GM21619 (cell line): Measurements from ENCODE around the gene MON2.
"Not testable (repeated sequence)": the region's sequence is repeated elsewhere in the genome, so short reads cannot be mapped to it uniquely, and the experiment has no call there.

ENCODE experiments used
- ATAC-seq: cut with Tn5 transposase; IDR thresholded peaks from one replicate; pipeline ENCODE4 v1.9.1; 2021; ENCODE audit not compliant: unreplicated experiment

The MON2 gene

DNA sequence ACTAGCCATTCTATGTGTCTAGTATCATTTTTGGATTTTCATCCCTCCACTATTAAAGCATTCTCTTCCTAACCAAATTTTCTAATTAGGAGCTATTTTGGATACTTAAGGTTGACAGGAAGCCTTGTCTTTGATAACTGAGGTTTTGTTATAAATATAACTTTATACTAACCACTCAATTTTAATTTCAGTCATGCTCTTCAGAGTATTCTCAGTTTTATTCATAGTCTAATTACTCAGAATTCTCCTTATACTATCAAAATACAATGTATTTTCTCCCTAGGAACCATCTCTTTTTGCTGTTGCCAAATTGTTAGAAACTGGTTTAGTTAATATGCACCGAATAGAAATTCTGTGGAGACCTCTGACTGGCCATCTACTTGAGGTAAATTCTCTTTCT is 76.2 kb downstream of the MON2 start:
- no peak for ATAC-seq

DNA sequence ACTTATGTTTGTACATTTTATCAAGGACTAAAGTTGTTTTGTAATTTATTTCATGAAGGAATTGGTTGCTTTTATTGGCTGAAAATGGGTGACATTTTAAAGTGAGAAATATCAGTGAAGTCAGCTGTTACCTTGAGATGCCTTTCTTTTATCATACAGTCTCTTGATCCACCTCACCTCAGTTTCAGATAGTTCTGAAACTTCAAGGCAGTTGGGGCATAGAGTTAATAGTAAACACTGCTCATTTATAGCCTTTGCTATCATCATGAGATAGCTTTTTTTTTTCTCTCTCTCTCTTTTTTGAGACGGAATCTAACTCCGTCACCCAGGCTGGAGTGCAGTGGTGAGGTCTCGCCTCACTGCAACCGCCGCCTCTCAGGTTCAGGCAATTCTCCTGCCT is 76.7 kb downstream of the MON2 start:
- no peak for ATAC-seq

- ATAC-seq: no peak
Measured at GRCh38 chr12:62543741-62544140, 77.1 kb downstream of the MON2 start.

DNA sequence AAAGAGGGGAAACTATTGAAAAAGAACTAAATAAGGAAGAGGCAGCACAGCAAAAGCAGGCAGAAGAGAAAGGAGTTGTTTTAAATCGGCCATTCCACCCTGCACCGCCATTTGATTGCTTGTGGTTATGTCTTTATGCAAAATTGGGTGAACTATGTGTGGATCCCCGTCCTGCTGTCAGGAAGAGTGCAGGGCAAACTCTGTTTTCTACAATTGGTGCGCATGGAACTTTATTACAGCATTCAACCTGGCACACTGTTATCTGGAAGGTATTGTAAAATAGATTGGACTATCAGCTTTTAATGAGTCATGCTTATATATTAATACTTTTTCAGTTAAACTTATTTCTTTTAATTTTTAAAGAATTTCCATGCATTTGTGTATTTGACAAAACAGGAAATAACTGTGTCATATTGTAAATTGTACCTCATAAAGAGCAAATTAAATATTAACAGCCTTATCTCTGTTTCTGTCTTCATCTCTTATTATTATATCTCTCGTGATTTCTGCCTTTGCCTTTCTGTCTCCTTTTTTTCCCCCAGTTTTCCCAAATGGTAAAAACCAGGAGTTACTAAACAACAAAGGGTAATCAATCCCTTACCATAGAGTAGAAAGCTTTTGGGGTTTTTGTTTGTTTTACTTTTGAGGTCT is 86.4 kb downstream of the MON2 start:
- ATAC-seq: no peak

GRCh38 chr12:62559366-62559765 is 92.7 kb downstream of the MON2 start:
- not testable (repeated sequence) for ATAC-seq

- no peak for ATAC-seq
Measured at GRCh38 chr12:62562846-62563245, 96.2 kb downstream of the MON2 start.

GRCh38 chr12:62575036-62575435 is 108.4 kb downstream of the MON2 start:
- peak; percentile 69 for ATAC-seq

DNA sequence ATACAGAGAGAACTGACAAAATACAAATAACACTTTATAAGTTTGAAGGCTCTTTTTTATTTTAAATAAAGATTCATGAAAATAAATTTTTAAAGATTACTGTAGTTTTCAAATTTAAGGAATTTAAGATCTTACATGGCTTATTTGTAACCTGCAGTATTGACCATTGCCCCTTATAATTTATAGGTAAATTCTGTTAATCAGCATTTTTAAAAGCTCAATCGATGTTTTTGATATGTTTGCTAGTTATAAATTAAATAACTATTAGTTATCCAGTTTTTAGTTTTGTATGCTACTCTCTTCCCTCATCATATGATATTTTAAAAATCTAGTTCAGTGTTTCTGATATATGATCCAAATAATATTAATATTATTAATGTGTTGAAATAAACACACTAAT is 109.9 kb downstream of the MON2 start:
- no peak for ATAC-seq

DNA sequence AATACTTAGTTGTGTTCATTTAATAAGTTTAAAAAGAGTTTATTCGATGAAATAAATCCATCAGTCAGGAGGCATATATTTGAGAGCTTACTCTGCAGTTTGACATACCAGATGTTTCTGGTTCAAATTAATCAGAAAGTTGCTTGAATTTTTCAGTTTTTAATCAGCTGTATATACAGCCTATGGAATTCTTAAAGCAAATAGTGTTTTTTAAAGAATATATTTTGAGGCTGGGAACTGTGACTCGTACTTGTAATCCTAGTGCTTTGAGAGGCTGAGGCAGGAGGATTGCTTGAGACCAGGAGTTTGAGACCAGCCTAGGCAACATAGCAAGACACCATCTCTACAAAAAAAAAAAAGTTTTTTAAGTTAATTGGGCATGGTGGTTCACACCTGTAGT is 112.1 kb downstream of the MON2 start:
- no peak for ATAC-seq

DNA sequence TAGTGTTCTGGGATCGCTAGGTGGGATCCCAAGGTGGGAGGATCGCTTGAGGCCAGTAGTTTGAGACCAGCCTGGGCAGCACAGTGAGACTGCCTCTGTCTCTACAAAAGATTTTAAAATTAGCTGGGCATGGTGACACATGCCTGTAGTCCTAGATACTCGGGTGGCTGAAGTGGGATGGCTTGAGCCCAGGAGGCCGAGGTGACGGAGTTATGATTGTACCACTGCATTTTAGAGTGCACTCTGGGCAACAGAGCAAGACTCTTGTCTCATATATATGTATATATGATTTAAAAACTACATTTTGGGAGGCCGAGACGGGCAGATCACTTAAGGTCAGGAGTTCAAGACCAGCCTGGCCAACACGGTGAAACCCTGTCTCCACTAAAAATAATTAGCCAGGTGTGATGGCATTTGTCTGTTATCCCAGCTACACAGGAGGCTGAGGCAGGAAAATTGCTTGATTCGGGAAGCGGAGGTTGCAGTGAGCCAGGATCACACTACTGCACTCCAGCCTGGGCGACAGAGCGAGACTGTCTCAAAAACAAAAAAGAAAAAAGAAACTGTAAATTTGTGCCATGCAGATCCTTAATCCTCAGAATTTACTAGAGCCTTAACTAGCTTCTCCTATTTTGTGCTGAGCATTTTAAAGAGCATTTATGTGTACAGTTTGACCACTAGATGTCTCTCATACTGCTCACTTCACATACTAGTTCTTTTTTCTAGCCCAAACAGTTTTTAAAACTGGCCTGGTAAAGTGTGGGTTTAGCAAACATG is 114.8 kb downstream of the MON2 start:
- ATAC-seq: no peak

DNA sequence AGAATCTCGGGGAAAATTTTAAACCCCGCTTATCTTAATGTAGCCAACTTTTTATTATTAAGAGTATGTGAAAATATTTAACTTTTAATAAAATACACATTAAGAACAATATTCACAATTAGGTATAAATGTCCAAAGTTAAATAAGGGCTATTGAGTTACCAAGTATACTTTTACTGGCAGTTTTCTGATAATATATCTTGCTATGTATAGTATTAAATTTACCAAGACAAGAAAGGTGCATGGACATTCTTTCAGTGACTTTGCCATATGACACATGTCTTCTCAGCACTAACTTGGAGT is 115.4 kb downstream of the MON2 start:
- ATAC-seq: no peak

DNA sequence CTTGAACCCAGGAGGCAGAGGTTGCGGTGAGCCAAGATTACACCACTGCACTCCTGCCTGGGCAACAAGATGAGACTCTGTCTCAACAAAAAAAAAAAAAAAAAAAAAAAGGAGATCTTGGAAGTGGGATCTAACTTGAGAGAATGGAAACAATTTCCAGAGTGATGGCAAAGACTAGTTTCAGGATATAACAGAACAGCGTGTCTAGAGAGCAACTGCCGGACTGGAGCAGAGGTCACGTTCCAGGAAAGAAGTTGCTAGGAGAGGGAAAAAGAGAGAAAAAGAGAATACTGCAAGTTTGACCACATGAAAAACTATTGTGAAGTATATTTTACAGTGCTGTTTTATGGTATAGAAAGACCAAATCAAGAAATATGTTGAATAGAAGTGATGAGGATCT is 118.0 kb downstream of the MON2 start:
- ATAC-seq: no peak

DNA sequence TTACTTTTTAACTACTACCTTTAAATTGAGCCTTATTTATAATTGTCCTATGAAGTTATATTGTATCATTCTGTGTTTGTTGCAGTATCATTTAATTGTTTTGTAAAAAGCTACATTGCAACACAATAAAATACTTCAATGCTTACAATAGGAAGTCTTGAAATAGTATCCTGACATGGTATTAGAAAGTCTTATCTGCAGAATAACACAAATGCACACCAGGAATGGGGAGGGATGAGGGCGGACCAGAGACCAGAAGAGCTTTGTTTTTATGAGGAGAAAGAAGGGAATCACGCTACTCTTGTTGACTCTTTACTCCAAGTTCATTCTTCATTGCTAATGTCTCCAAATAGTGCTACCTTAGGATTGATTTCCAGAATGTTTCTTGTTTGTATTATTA is 120.2 kb downstream of the MON2 start:
- no peak for ATAC-seq

GRCh38 chr12:62588916-62589315 is 122.3 kb downstream of the MON2 start:
- no peak for ATAC-seq

GRCh38 chr12:62597253-62597652 is 130.6 kb downstream of the MON2 start:
- ATAC-seq: no peak

DNA sequence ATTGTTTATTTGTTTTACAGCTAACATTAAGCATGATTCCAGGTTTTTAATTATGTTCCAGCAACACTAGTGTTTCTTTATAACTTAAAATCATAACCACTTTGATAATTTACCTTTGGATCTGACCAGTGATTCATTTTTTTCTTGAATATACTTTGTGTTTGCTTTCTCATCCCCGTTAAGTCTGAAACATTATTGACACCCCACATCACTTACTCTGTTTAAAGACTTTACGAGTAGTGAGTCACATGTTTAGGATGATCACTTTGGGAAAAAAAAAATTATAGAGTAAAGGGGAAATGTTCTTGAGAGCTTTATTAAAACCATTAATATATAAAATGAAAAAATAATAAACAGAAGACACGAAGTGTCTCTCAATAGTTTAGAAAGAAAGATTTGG is 132.2 kb downstream of the MON2 start:
- no peak for ATAC-seq

DNA sequence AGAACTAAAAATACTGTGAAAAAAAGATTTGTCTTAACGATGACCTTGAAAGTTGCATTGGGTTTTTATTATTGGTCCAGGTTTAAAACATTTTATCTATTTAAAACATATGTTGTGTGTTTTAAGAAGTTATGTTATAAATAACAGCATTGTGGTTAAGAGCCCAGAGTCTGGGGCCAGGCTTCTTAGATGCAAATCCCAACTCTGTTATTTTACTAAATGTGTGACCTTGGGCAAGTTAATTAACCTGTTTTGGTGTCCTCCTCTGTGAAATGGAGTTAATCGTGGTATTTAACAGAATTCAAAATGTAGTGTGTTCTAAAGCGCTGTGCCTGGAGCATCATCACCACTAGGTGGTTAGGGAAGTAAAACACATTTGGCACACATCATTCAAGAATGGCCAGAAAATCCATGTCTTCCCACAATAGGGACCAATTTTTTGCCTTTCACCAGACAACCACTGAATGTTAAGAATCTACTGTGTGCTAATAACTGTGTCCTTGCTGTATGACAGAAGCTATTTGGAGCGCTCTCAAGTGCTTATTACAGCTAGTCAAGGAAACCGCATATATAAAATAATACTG is 133.3 kb downstream of the MON2 start:
- no peak for ATAC-seq

- no peak for ATAC-seq
Measured at GRCh38 chr12:62601765-62602164, 135.1 kb downstream of the MON2 start.

GRCh38 chr12:62602255-62603060 is 135.8 kb downstream of the MON2 start:
- ATAC-seq: peak; percentile 65

- peak; percentile 64 for ATAC-seq
Measured at GRCh38 chr12:62603061-62603810, 136.6 kb downstream of the MON2 start.

GRCh38 chr12:62603811-62604098 is 137.1 kb downstream of the MON2 start:
- no peak for ATAC-seq
